ENCODE measurements around the gene ANKRD10.

ANKRD10 gene

GRCh38 chr13:110880627-110881026 is 34.2 kb downstream of the ANKRD10 start:
- in situ Hi-C loops (cut with MboI; ENCODE audit: low pct_unique_long_range_greater_than_20kb, low sequenced_read_pairs, unreplicated experiment), result no loop called here
- no peak for DNase-seq (ENCODE audit: low spot score)

GRCh38 chr13:110879482-110879881 is 35.4 kb downstream of the ANKRD10 start:
- in situ Hi-C loops (cut with MboI; ENCODE audit: low pct_unique_long_range_greater_than_20kb, low sequenced_read_pairs, unreplicated experiment), result no loop called here
- DNase-seq (ENCODE audit: low spot score), result no peak

More at GRCh38 chr13:110880627-110881026, 34.2 kb downstream of the ANKRD10 start:
- no peak for TF ChIP-seq CTCF (IDR thresholded peaks at IDR 0.05; ENCODE audit: extremely low read depth, insufficient read depth, missing control alignments)

GRCh38 chr13:110877737-110878258 is 37.1 kb downstream of the ANKRD10 start:
- TF ChIP-seq CTCF (IDR thresholded peaks at IDR 0.05; ENCODE audit: extremely low read depth, insufficient read depth, missing control alignments), result no peak
- DNase-seq (ENCODE audit: low spot score), result no peak
- in situ Hi-C loops (cut with MboI; ENCODE audit: low pct_unique_long_range_greater_than_20kb, low sequenced_read_pairs, unreplicated experiment), result no loop called here

More at GRCh38 chr13:110879482-110879881, 35.4 kb downstream of the ANKRD10 start:
- TF ChIP-seq CTCF (IDR thresholded peaks at IDR 0.05; ENCODE audit: extremely low read depth, insufficient read depth, missing control alignments), result no peak

GRCh38 chr13:110876609-110877008 is 38.3 kb downstream of the ANKRD10 start:
- in situ Hi-C loops (cut with MboI; ENCODE audit: low pct_unique_long_range_greater_than_20kb, low sequenced_read_pairs, unreplicated experiment), result no loop called here
- no peak for TF ChIP-seq CTCF (IDR thresholded peaks at IDR 0.05; ENCODE audit: extremely low read depth, insufficient read depth, missing control alignments)
- DNase-seq (ENCODE audit: low spot score), result no peak

- in situ Hi-C loops (cut with MboI; ENCODE audit: low pct_unique_long_range_greater_than_20kb, low sequenced_read_pairs, unreplicated experiment), result no loop called here
- peak; percentile 38 for DNase-seq (ENCODE audit: low spot score)
- TF ChIP-seq CTCF (IDR thresholded peaks at IDR 0.05; ENCODE audit: extremely low read depth, insufficient read depth, missing control alignments), result no peak
Observed at GRCh38 chr13:110875241-110875640, 39.6 kb downstream of the ANKRD10 start.

GRCh38 chr13:110874508-110874960 is 40.3 kb downstream of the ANKRD10 start:
- peak; percentile 78 for DNase-seq (ENCODE audit: low spot score)

More at GRCh38 chr13:110874508-110874960, 40.3 kb downstream of the ANKRD10 start:
- TF ChIP-seq CTCF (IDR thresholded peaks at IDR 0.05; ENCODE audit: extremely low read depth, insufficient read depth, missing control alignments), result no peak
- in situ Hi-C loops (cut with MboI; ENCODE audit: low pct_unique_long_range_greater_than_20kb, low sequenced_read_pairs, unreplicated experiment), result no loop called here
